Stimulated activated CD8-positive, alpha-beta memory T cell treated with anti-CD3 and anti-CD28 coated beads, Interleukin-4, amount 100 ng/mL, for 1 hour (primary cell): ENCODE data around the gene UNKL.

Experiments used
- DNase-seq, 2 donors: peaks; one replicate each; pipeline ENCODE4 v3.0.0-alpha.2; 2020; ENCODE audit warnings: low read depth in 2 of 2, low spot score in 1 of 2

UNKL gene

DNA sequence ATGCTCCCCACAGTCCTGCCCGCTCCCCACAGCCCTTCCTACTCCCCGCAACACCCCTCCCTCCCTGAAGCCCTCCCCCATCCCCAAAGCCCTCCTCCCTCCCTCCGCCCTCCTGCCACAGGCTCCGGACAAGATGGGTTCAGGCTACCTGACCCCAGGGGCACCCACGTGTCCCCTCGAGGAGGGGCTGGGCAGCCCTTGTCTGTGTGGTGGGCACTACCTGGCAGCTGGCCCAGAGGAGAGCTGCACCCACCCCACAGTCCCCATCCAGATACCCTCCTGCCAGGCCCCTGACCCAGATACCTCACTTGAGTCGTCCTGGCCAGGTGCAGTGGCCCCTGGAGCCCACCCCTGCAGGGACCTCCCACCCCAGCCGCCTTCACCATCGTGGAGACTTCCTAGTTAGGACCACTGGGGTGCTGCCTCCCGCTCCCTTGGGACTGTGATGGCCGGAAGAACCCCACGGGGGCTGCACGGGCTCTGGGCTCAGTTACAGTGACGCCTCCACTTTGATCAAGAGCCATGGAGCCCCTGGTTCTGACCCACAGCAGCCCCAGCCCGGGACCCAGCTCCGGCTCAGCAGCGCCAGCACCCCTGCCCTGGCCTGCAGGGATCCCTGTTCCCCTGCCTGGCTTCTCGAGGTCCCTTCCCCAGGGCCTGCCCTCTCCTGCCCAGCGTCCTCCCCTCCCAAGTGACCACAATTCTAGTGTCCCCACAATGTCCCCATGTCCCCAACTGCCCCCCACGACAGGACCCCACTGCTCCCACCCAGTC lies 17.2 kb upstream of the UNKL start:
- no peak for DNase-seq

GRCh38 chr16:1430759-1431496 lies 16.4 kb upstream of the UNKL start, which contains the start of gene PERCC1:
Gene PERCC1 (plus strand): TSS chr16:1431078. CDS start chr16:1432594, 1,516 bp downstream.
- no peak for DNase-seq

DNA sequence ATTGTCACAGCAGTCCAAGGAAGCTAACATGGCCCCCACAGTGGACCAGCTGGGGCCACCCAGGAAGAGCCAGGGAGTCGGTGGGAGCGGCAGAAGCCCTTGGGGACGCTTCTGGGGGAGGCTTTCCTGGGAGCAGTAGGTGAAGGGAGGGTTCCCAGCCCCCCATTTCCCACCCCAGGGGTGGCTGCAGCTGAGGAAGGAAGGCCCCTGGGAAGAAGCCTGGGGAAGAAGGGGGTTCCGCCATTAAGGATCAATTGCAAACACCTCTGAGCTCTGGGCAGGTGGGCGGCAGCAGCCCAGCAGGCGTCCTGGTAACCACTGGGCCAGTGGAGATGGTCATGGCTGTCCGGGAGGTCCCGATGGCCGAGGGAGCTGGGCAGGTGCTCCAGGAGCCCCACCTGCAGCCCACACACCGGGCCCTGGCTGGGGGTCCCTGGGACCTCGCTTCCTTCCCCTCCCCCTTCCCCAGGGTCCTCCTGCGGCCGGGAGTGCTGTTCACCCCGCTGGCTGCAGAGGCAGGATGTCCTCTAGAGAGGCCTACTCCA lies 15.8 kb upstream of the UNKL start:
- no peak for DNase-seq

GRCh38 chr16:1429631-1430030 lies 15.1 kb upstream of the UNKL start:
- no peak for DNase-seq

- no peak for DNase-seq
These were observed 14.5 kb upstream of the UNKL start for GRCh38 chr16:1429012-1429411.

DNA sequence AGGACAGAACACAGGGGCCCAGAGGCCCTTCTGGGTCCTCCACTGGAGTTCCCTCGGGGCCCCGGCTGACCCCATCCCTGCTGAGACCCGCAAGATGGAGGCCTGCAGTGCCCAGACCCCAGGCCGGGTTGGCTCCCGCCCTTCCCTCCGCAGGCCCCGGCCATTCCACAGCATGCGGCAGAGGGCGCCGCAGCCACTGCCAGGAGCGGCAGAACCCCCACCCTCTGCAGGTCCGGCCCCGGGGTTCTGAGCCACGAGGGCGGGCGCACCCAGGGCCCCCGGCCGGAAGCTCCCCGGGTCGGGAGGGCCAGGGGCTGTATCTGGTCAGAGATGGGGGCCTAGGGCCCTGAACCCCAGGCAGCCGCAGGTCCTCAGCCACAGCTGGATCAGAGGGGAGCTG lies 14.0 kb upstream of the UNKL start:
- no peak for DNase-seq

DNA sequence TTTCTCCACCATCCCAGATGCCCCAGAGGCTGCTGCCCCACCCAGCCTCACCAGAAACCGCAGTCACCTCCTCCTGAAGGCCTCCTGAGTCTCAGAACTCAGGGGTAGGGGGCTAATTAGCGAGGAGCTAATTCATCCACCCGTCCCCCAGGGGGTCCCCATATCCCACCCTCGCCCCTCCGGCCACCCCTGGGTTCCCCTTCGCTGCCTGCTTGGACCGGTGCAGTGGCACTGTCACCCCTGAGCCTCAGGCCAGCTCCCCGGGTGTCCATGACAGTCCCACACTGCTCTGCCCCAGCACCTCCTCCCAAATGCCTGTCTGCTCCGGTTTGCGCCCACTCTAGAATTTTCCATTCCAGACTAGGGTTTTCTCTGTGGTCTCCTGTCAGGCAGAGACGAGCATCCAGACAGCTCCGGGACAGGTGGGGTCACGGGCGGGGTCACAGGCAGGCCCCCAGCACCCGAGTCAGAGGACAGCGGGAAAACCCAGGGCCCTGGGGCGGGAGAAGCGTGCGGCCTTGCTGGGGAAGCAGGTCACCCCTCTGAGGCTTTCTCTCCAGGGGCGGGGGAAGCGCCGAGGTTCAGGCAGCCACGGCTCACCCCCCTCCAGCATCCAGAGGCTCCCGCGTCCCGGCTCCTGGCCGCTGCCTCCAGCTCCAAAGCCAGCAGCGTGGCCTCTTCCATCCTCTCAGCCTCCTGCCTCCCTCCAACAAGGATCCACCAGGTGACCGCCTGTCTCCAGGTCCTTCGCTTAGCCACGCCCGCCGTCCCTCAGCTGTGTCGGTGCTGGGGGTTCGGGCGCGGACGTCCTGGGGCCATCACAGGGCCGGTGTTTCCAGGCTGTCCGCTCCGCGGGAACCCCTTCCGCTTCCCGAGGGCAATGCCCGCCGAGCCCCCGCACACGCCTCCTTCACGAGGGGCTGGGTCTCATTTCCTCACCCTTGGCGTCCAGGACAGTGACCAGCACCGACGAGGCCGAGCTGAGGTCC lies 13.3 kb upstream of the UNKL start:
- DNase-seq: no peak

GRCh38 chr16:1426734-1427471 lies 12.4 kb upstream of the UNKL start:
- no peak for DNase-seq

DNA sequence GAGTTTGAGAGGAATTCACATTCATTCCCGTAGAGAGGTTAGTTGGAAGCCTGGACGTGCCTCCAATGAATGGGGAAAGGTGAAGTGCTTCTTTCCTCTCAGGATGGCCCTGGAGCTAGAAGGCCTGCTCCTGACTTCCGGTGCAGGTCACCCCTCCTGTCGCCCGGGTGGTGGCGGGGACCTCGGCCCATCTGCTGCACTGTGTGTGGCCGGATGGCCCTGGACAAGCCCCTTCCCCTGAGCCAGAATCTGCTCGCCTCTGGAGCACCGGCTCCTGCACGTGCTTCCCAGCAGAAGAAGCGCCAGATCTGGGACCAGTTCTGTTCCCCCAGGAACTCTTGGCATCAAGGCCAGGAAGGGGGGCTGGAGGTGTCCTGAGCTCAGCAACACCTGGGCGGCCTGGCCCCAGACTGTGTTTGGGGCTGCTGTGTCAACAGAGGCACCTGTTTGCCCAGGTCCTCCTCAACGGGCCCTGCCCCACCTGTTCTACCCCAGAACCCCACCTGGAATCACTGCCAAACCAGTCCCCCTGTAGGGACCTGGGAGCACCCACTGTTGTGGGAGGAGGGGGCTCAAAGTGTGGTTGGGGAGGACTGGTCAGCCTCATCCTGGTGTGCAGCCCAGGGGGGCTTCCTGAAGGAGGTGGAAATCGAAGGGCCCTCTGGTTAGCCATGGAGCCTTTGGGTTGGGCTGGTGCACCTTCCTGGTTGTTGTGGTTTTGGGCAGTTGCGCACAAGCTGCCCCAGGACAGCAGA lies 11.3 kb upstream of the UNKL start:
- no peak for DNase-seq

GRCh38 chr16:1424028-1424427 lies 9.5 kb upstream of the UNKL start:
- DNase-seq: no peak

GRCh38 chr16:1422076-1422475 lies 7.6 kb upstream of the UNKL start:
- DNase-seq: no peak

DNA sequence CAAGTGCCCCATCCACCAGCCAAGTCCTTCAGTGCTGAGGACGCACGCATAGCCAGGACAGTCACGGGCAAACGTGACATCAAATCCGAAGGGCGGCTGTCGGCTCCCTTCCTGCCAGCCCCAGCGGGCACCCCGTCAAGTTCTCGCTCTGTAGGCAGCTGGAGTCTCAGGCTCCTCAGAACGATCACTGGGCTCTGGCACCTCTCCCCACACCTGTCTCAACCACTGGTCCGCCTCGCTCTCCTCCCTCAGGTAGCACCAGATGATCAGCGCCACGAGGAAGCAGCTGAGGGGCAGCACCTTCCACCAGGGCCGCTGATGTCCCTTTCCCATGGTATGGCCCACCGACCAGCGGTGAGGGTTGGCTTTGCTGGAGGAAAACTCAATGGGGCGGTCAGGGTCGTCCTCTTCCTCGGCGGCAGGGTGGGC lies 5.6 kb upstream of the UNKL start:
- no peak for DNase-seq

DNA sequence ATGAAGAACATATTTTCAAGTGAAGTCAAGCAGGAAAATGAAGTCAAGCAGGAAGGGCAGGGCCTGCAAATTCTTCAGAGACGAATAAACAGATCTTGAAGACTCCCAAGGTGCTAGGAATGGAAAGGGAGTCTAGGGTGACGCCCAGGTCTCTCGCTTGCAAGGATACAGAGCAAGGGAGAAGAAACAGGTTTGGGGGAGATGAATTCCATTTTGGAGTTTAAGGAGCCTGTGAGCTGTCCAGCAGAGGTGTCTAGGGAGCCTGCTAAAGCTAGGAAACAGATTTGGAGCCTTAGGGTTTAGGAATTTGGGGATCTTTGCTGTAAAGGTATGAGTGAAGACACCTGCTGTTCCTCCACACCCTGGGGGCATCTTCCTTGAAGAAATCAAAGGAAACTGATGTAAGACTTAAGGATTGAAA lies 2.0 kb upstream of the UNKL start:
- no peak for DNase-seq

DNA sequence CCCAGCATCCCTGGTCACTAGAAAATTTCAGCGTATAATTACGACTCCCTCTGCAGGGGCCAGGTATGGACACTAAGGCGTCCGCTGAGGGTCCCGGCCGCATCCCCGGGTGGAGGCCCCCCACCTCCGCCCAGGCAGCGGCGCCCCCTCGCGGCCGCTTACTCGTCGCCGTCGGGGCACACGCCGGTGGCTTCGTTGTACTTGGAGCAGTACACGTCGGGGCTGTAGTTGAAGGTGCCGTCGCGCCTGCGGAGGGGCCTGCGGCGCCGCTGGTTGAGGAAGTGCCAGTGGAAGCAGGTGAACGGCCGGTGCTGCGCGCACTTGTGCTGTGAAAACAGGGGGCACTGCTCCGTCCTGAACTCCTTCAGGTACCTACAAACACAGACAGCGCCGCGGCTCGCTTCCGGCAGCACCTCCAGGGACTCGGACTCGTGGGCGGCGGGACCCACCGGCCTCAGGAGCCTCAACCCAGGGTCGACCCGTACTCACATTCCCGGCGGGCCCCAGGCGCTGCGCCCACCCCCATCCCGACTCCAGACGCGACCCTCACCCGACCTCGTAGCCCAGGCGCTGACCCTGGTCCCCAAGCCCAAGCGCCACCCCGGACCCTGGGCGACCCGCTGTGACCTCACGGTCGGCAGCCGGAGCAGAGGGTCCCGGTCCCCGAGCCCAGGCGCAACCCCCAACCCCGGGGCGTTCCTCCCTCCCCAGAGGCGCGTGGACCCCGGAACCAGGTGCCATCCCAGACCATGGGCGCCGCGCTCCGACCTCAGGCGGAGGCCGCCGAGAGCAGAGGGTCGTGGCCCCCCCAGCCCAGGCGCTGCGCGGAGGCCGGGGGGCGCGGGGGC lies 596 bp downstream of the UNKL start:
- DNase-seq: peak in 1 of 2 donors; percentile 32

DNA sequence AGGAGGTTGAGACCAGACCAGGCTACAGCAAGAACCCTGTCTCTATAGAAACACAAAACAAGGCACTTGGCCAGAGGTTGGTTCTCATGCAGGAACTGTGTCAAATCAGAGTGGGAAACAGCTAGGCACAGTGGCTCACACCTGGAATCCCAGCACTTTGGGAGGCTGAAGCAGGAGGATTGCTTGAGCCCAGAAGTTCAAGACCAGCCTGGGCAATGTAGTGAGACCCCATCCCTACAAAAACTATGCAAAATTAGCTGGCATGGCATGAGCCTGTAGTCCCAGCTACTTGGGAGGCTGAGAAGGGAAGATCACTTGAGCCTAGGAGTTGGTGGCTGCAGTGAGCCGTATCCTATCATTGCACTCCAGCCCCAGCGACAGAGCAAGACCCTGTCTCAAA lies 1.7 kb downstream of the UNKL start:
- no peak for DNase-seq

DNA sequence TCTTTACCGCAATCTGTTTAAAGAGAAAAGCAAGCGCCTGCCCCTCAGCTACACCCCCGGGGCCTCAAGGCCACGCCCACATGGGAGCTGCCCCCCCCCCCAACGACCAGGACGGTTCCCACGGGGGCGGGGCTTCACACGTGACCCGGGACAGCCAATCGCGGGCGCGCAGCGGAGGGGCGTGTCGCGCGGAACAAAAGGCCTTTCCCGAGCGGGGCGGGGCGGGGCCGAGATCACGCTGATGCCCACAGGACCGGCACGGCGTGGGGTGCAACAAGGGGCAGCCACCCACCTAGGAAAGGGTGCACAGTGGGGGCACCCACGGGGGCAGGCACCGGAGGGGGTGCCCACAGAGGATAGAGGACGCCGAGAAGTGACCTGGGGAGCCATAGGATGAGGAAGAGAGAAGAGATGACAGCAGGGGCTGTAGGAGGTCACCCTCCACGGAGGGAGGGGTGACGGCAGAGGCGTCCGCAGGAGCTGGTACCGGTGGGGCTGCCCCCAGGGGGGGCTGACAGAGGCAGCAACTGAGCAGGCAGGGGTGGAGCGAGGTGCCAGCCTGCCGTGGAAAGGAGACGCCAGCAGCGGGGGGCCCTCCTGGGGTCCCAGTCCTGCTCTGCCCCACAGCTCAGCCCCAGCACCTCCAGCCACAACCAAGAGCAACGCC lies 6.2 kb downstream of the UNKL start:
- peak; percentile 96 to 97 for DNase-seq

GRCh38 chr16:1407753-1408152 lies 6.8 kb downstream of the UNKL start:
- no peak for DNase-seq

DNA sequence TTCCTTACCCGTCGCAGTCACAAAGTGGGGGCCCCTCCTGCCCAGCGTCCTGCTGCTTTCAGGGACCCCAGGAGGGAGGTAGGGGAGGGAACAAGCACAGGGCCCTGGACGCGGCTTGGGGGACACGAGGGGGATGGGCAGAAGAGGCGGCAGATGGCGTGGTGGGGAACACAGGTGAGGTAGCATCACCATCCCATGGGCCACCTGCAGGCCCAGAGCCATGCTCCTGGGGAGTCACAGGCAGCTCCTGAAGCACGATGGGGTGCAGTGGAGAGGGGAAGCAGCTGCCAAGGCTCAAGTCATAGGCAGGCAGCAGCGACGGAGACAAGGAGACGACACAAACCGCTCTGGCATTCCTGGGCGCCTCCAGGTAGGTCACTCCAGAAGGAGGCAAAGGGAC lies 10.8 kb downstream of the UNKL start:
- no peak for DNase-seq
